PFSK-1 (cell line): ENCODE measurements around the gene CEP72.

Experiments used
- FOXP2 ChIP-seq: optimal IDR thresholded peaks from 2 replicates; pipeline ENCODE3; 2011; ENCODE audit warnings: borderline replicate concordance, control low read depth, inconsistent platforms; ENCODE audit not compliant: insufficient read depth; ENCODE audit errors: extremely low read length, extremely low read depth
- POLR2AphosphoS5 ChIP-seq: IDR thresholded peaks from 2 replicates; pipeline ENCODE4 v1.6.1; 2012; ENCODE audit warnings: low read depth, mild to moderate bottlenecking, control low read depth, low read length, moderate library complexity
- SIN3A ChIP-seq: IDR thresholded peaks from 2 replicates; pipeline ENCODE4 v1.6.1; 2012; ENCODE audit warnings: mild to moderate bottlenecking, low read length, moderate library complexity, borderline replicate concordance; ENCODE audit not compliant: insufficient read depth
- TAF1 ChIP-seq: IDR thresholded peaks from 2 replicates; pipeline ENCODE4 v1.6.1; 2012; ENCODE audit warnings: low read length, control low read depth, borderline replicate concordance; ENCODE audit not compliant: insufficient read depth
- TF ChIP-seq, protein P1 (sequence below), 2 experiments: IDR thresholded peaks; 2 replicates each; pipeline versions ENCODE4 v1.6.1 to v1.8.0; 2011 to 2012; ENCODE audit warnings: low read depth in 2 of 2, low read length in 2 of 2, control low read depth in 1 of 2, inconsistent platforms in 1 of 2, mild to moderate bottlenecking in 1 of 2, moderate library complexity in 1 of 2; ENCODE audit not compliant: insufficient read depth in 1 of 2

CEP72 gene

DNA sequence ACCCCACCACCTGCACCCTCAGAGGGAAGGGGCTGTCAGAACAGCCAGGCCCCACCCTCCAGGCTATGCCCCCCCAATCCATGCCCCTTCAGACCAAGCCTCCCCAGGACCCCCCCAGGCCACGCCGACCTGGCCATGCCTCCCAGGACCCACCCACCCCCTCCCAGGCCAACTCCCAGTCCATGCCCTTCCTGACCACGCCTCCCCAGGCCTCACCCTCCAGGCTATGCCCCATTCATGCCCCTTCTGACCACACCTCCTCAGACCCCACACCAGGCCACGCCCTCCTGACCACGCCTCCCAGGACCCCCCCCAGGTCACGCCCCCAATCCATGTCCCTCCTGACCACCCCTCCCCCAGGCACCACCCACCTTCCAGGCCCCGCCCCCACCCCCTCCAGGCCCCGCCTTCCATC is 53.4 kb downstream of the CEP72 start:
- TF ChIP-seq, protein P1, sequence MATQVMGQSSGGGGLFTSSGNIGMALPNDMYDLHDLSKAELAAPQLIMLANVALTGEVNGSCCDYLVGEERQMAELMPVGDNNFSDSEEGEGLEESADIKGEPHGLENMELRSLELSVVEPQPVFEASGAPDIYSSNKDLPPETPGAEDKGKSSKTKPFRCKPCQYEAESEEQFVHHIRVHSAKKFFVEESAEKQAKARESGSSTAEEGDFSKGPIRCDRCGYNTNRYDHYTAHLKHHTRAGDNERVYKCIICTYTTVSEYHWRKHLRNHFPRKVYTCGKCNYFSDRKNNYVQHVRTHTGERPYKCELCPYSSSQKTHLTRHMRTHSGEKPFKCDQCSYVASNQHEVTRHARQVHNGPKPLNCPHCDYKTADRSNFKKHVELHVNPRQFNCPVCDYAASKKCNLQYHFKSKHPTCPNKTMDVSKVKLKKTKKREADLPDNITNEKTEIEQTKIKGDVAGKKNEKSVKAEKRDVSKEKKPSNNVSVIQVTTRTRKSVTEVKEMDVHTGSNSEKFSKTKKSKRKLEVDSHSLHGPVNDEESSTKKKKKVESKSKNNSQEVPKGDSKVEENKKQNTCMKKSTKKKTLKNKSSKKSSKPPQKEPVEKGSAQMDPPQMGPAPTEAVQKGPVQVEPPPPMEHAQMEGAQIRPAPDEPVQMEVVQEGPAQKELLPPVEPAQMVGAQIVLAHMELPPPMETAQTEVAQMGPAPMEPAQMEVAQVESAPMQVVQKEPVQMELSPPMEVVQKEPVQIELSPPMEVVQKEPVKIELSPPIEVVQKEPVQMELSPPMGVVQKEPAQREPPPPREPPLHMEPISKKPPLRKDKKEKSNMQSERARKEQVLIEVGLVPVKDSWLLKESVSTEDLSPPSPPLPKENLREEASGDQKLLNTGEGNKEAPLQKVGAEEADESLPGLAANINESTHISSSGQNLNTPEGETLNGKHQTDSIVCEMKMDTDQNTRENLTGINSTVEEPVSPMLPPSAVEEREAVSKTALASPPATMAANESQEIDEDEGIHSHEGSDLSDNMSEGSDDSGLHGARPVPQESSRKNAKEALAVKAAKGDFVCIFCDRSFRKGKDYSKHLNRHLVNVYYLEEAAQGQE (IDR thresholded peaks at IDR 0.05; ENCODE audit: insufficient read depth in 1 of 2, low read depth in 2 of 2, low read length in 2 of 2) = no peak
- TF ChIP-seq FOXP2 = no peak
- no peak for TF ChIP-seq TAF1
- TF ChIP-seq POLR2AphosphoS5 = no peak
- no peak for TF ChIP-seq SIN3A

GRCh38 chr5:665956-666711 is 54.0 kb downstream of the CEP72 start:
- no peak for TF ChIP-seq POLR2AphosphoS5
- TF ChIP-seq, protein P1 (IDR thresholded peaks at IDR 0.05; ENCODE audit: insufficient read depth in 1 of 2, low read depth in 2 of 2, low read length in 2 of 2) = no peak
- no peak for TF ChIP-seq SIN3A
- TF ChIP-seq FOXP2 = no peak
- TF ChIP-seq TAF1 = no peak

DNA sequence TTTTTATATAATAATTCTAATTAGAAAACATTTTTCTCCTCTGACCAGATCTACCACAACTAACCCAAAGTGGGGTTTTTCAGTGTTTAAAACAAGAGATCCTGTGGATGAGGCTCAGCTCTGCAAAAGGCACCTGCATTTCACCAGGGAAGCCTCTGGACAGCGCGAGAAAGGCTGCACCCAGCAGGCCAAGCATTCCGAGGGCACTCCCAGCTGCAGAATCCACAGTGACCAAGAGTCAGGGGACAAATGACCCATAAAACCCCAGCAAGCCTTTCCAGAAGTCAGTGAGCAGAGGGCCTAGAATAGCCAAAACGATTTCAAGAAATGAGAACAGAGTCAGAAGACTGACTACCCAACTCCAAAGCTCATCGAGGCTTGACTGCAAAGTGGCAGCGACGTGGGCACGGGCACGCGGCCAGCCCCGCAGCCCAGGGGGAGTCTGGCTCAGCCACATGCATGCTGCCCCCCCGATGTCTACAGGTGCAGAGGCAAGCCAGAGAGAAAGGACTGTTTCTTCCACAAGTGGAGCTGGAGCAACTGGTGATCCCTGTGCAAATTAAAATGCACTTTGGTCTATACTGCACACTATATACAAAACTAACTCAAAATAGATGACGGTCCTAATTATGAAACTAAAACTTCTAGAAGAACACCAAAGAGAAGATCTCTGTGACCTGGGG is 54.8 kb downstream of the CEP72 start:
- TF ChIP-seq SIN3A = no peak
- TF ChIP-seq, protein P1 (IDR thresholded peaks at IDR 0.05; ENCODE audit: insufficient read depth in 1 of 2, low read depth in 2 of 2, low read length in 2 of 2) = no peak
- TF ChIP-seq POLR2AphosphoS5 = no peak
- TF ChIP-seq TAF1 = no peak
- TF ChIP-seq FOXP2 = no peak

- TF ChIP-seq TAF1 (no peak), POLR2AphosphoS5 (no peak)
Measured at GRCh38 chr5:668283-668995, 56.3 kb downstream of the CEP72 start.

- no peak for TF ChIP-seq TAF1
- no peak for TF ChIP-seq POLR2AphosphoS5
- TF ChIP-seq, protein P1 (IDR thresholded peaks at IDR 0.05; ENCODE audit: insufficient read depth in 1 of 2, low read depth in 2 of 2, low read length in 2 of 2) = no peak
- no peak for TF ChIP-seq FOXP2
Measured at GRCh38 chr5:669111-669841, 57.1 kb downstream of the CEP72 start.
